ENCODE measurements around the gene AEBP1. TPM values are rescaled to one million over a fixed set of nuclear protein-coding genes. Genes with fewer than 3 reads are reported as not detected.

The AEBP1 gene
- total RNA-seq, 1 donor from 2014 or later, result 21.7 TPM

DNA sequence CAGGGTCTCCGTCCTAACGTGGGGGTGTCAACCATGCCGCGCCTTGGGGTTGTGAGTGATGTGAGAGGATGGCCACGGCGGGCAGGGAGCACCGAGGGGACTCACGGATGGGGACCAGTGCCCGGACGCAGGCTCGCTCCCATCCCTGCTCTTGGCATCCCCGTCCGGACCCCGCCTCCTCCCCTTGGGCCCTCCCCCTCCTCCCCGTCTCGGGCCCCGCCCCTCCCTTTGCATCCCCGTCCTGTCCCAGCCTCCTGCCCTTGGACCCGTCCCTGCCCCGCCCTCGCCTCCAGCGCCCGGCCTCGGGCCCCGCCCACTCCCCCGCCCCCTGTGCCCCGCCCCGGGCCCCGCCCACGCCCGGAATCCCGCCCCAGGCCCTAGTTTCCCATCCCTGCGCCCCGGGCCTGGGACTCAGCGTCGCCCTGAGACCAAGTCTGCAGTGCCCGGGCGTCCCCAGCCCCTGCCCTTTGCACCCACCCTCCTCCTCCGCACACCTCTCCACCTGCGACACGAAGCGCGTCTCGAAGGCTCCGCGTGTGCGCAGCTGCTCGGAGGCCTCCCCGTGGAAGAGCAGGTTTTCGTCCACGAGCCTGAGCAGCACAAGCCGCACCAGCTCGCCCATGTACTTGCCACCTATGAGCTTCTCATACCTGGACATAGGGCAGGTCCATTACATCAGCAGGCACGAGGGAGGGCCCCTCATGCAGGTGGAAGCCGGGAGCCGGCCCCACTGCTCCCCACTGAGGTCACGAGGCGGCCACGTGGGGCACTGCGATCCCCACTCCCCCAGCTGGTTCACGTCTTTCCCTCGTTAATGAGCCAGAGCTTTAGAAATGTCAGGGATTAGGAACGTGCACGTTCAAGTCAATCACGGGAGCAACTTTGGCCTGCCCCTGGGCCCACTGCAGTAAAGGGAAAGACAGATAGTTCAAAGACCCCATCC is 42.1 kb downstream of the AEBP1 start:
- Mint-ChIP-seq H3K4me1 (peaks cover 18% of the 10 kb centered on the region), H3K36me3 (ENCODE audit: low read depth) (no peaks in the 10 kb centered on the region), H3K27me3 (no peaks in the 10 kb centered on the region), H3K9me3 (no peaks in the 10 kb centered on the region), H3K27ac (no peak overlapping the region), H3K4me3 (peak overlapping the region; percentile 78)
- TF ChIP-seq, protein P1, sequence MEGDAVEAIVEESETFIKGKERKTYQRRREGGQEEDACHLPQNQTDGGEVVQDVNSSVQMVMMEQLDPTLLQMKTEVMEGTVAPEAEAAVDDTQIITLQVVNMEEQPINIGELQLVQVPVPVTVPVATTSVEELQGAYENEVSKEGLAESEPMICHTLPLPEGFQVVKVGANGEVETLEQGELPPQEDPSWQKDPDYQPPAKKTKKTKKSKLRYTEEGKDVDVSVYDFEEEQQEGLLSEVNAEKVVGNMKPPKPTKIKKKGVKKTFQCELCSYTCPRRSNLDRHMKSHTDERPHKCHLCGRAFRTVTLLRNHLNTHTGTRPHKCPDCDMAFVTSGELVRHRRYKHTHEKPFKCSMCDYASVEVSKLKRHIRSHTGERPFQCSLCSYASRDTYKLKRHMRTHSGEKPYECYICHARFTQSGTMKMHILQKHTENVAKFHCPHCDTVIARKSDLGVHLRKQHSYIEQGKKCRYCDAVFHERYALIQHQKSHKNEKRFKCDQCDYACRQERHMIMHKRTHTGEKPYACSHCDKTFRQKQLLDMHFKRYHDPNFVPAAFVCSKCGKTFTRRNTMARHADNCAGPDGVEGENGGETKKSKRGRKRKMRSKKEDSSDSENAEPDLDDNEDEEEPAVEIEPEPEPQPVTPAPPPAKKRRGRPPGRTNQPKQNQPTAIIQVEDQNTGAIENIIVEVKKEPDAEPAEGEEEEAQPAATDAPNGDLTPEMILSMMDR (IDR thresholded peaks at IDR 0.05), result no peak
- intact Hi-C loops (cut with micrococcal nuclease), result loop anchor here (1.0 to 2.0 kb wide), 5 partner anchors 21 to 64 kb away; partner anchors contain the start of genes POLD2, POLM and YKT6
- ChIA-PET POLR2A (no interaction called here), CTCF (interaction anchor here (1.1 kb wide), 1 partner anchor 23 kb away, joined by 4 read pairs; the partner anchor contains the start of gene POLD2)
- peak; percentile 85 for ATAC-seq (ENCODE audit: low read depth)
- DNase-seq, result peak; percentile 55

DNA sequence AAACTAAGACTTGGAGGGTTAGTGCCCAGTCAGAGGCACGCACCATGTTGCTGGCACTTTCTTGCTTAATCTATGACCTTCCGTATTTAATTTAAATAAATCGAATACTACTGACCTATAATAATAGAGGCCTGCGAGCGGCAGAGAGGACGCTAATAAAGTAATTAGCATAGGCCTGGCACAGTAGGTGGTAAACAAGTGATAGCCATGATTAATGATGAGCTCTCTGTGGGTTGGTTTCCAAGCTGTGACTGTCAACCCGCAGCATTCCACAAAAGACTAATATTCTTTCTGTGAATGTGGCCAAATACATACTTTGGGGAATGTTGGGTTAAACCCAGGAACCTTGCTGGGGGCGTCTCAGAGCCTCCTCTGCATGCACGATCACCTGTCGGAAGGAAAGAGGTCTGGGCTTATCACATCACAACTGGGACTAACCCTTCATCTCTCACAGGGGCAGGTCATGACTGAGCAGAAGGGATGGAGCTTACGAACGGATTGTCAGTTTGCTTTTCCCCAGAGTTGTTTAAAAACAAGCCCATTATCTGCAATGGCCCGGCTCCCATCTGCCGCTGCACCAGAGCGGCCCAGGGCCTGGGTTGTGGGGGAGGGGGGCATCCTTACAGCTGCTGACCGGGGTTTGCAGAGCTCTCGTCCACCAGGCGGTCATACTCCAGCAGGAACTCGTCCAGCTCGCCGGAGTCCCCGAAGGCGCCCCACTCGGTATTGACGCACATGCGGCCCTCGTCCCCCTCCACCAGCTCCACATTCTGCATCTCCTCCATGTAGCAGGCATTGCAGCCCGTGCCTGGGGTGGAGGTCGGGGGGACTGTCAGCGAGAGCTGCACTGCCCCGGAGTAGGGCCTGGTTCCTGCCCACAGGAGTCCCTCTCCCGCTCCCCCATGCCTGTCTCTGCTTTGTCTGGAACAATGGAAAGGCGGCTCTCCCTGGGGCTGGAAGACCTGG is 43.2 kb downstream of the AEBP1 start:
- H3K9me3 Mint-ChIP-seq, result no peaks in the 10 kb centered on the region
- no peaks in the 10 kb centered on the region for H3K27me3 Mint-ChIP-seq
- ATAC-seq (ENCODE audit: low read depth) (no peak), DNase-seq (peak; percentile 7)
- H3K27ac Mint-ChIP-seq, result no peak overlapping the region
- ChIA-PET CTCF (interaction anchor here (1.1 kb wide), 1 partner anchor 24 kb away, joined by 4 read pairs; the partner anchor contains the start of gene POLD2), POLR2A (interaction anchor here (1.1 kb wide), 1 partner anchor 67 kb away, joined by 3 read pairs; no protein-coding TSS in a partner anchor)
- H3K36me3 Mint-ChIP-seq (ENCODE audit: low read depth), result no peaks in the 10 kb centered on the region
- peaks cover 18% of the 10 kb centered on the region for H3K4me1 Mint-ChIP-seq
- intact Hi-C loops (cut with micrococcal nuclease), result loop anchor here (2.0 kb wide), 3 partner anchors 19 to 53 kb away; partner anchors contain the start of gene YKT6
- H3K4me3 Mint-ChIP-seq, result peak overlapping the region; percentile 44
- TF ChIP-seq, protein P1 (IDR thresholded peaks at IDR 0.05), result no peak

DNA sequence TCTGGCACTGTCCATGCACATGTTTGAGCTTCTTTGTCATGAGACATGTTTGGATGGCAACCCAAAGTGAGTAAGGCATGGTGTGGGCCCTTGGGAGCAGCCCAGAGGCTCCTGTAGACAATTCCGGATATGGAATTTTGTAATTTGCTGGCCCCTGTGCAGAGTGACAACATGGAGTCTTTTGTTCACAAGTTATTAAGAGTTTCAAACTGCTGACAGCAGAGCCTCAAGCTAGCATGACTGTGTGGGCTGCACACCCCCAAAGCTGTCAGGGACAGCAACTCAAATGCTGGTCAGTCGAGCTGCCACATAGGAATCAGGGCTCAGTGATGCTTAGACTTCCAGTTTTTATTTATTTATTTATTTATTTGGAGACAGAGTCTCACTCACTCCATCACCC is 44.0 kb downstream of the AEBP1 start:
- ChIA-PET POLR2A (interaction anchor here (1.1 kb wide), 1 partner anchor 67 kb away, joined by 3 read pairs; no protein-coding TSS in a partner anchor), CTCF (no interaction called here)
- Mint-ChIP-seq H3K4me3 (no peak overlapping the region), H3K27me3 (no peaks in the 10 kb centered on the region), H3K27ac (no peak overlapping the region), H3K9me3 (no peaks in the 10 kb centered on the region), H3K36me3 (ENCODE audit: low read depth) (no peaks in the 10 kb centered on the region), H3K4me1 (peaks cover 18% of the 10 kb centered on the region)
- intact Hi-C loops (cut with micrococcal nuclease), result no loop called here
- TF ChIP-seq, protein P1 (IDR thresholded peaks at IDR 0.05), result no peak
- ATAC-seq (ENCODE audit: low read depth) (no peak), DNase-seq (no peak)

DNA sequence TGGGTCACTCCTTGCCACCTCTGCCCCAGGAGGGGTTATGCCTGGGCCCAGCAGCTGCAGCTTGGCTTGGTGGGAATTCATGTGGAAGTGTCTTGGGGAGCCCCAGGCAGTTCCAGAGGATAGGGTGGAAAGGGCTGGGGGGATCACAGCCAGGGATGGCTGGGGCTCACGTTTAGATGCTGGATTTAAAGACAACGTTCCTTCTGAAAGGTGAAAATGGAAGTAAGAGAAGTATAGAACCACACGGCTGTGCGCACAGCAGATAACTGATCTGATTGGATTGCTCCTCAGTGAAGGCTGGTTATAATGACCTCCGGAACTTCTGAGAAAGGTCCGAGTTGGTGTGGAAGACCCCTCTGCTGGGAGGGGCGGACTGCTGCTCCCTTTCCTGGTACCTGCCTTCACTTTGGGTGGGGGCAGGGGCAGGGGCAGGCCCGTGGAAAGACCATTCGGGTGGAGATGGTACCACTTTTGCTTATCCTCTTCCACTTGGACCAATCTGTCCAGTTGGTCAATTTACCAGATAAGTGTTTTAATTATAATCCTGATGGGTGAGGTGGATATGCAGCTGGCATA is 44.9 kb downstream of the AEBP1 start:
- no peaks in the 10 kb centered on the region for H3K9me3 Mint-ChIP-seq
- intact Hi-C loops (cut with micrococcal nuclease), result no loop called here
- ChIA-PET CTCF (no interaction called here), POLR2A (no interaction called here)
- H3K36me3 Mint-ChIP-seq (ENCODE audit: low read depth), result no peaks in the 10 kb centered on the region
- no peak for DNase-seq
- no peak overlapping the region for H3K27ac Mint-ChIP-seq
- H3K4me3 Mint-ChIP-seq, result no peak overlapping the region
- no peaks in the 10 kb centered on the region for H3K27me3 Mint-ChIP-seq
- TF ChIP-seq, protein P1 (IDR thresholded peaks at IDR 0.05), result no peak
- H3K4me1 Mint-ChIP-seq, result peaks cover 18% of the 10 kb centered on the region
- no peak for ATAC-seq (ENCODE audit: low read depth)

All from activated B cell treated with CpG ODN at 0.5 μM for 24 hours (primary cell).